GM12878 (cell line): ENCODE results near the gene ZFP36. TPM values are rescaled to one million over a fixed set of nuclear protein-coding genes. Genes with fewer than 3 reads are reported as not detected.

Experiments used
- BCL11A ChIP-seq: IDR thresholded peaks from 2 replicates; pipeline ENCODE4 v1.6.1; 2011; ENCODE audit warnings: low read depth, low read length
- BRCA1 ChIP-seq: IDR thresholded peaks from 2 replicates; pipeline ENCODE4 v1.6.1; 2011; ENCODE audit warnings: low read depth, low read length, improper control_type of control experiment
- CHD1 ChIP-seq: IDR thresholded peaks from 2 replicates; pipeline ENCODE4 v1.6.1; 2012; ENCODE audit warnings: low read depth, low read length, improper control_type of control experiment
- CREB1 ChIP-seq: IDR thresholded peaks from 2 replicates; pipeline ENCODE4 v1.6.1; 2012; ENCODE audit warnings: low read depth, mild to moderate bottlenecking, inconsistent platforms
- DPF2 ChIP-seq: fragments of 450-650 bp; IDR thresholded peaks from 2 replicates; pipeline ENCODE4 v1.6.1; 2017; ENCODE audit warnings: mild to moderate bottlenecking
- EGR1 ChIP-seq, 2 experiments: IDR thresholded peaks; 1 replicate in 1 of 2; 2 replicates in 1 of 2; pipeline ENCODE4 v1.6.1; 2011 to 2012; ENCODE audit warnings: low read depth in 2 of 2, low read length in 2 of 2, borderline replicate concordance in 1 of 2, mild to moderate bottlenecking in 1 of 2, moderate library complexity in 1 of 2
- IKZF2 ChIP-seq, 2 experiments: fragments of 450-650 bp; IDR thresholded peaks; 2 replicates each; pipeline ENCODE4 v1.6.1; 2017; ENCODE audit warnings: mild to moderate bottlenecking in 2 of 2, moderate library complexity in 2 of 2
- NFXL1 ChIP-seq: fragments of 450-650 bp; IDR thresholded peaks from 2 replicates; pipeline ENCODE4 v1.6.1; 2017; ENCODE audit warnings: antibody characterized with exemption, mild to moderate bottlenecking, borderline replicate concordance
- TARDBP ChIP-seq: IDR thresholded peaks from 2 replicates; pipeline ENCODE4 v1.6.1; 2016; ENCODE audit warnings: borderline replicate concordance
- YBX1 ChIP-seq: fragments of 450-650 bp; IDR thresholded peaks from 2 replicates; pipeline ENCODE4 v1.6.1; 2016; ENCODE audit warnings: antibody characterized with exemption
- YY1 ChIP-seq: IDR thresholded peaks from 2 replicates; pipeline ENCODE4 v1.6.1; 2011; ENCODE audit warnings: low read depth, mild to moderate bottlenecking, low read length
- ZNF217 ChIP-seq: fragments of 450-650 bp; IDR thresholded peaks from 2 replicates; pipeline ENCODE4 v1.6.1; 2017; ENCODE audit warnings: antibody characterized with exemption, mild to moderate bottlenecking
- ZNF274 ChIP-seq: IDR thresholded peaks from one replicate; pipeline ENCODE4 v1.8.0; 2011; ENCODE audit not compliant: insufficient read length, insufficient read depth
- polyA plus RNA-seq, 11 experiments: library from polyadenylated mRNA; depleted of rRNA in 4 of 11; unstranded in 6 of 11; stranded (reverse) in 5 of 11; fragments of >200 nt; fragmentation: Nextera tagmentation in 4 of 11; fragmentation: Illumina TruSeq in 1 of 11; extraction: Ambion mirVana in 4 of 11; extraction: Trizol in 1 of 11; gene quantifications; 1 replicate in 1 of 11; 2 replicates in 10 of 11; pipeline versions ENCODE4 v1.2.1 to v1.2.3, GENCODE V29; 2011 to 2016; ENCODE audit warnings: inconsistent platforms in 2 of 11, missing spikeins in 2 of 11, low read depth in 1 of 11
- total RNA-seq, 4 experiments: library from RNA; depleted of rRNA in 3 of 4; stranded (reverse); fragments of >200 nt in 3 of 4; fragmentation: Illumina TruSeq in 1 of 4; extraction: Trizol in 1 of 4; gene quantifications; 2 replicates each; pipeline versions ENCODE4 v1.2.1 to v1.2.3, GENCODE V29; 2013 to 2021
- TF ChIP-seq, protein P1 (sequence below): IDR thresholded peaks from 2 replicates; pipeline ENCODE4 v1.6.1; 2011; ENCODE audit warnings: low read depth, mild to moderate bottlenecking, low read length, moderate library complexity, borderline replicate concordance; ENCODE audit errors: extremely low read depth
- TF ChIP-seq, protein P2 (sequence below): fragments of 450-650 bp; IDR thresholded peaks from 2 replicates; pipeline ENCODE4 v1.6.1; 2017; ENCODE audit warnings: mild to moderate bottlenecking
- TF ChIP-seq, protein P3 (sequence below): fragments of 450-650 bp; IDR thresholded peaks from 2 replicates; pipeline ENCODE4 v1.6.1; 2017; ENCODE audit warnings: borderline replicate concordance
- TF ChIP-seq, protein P4 (sequence below), 3 experiments: IDR thresholded peaks in 2 of 3; conservative IDR thresholded peaks in 1 of 3; 2 replicates each; pipeline ENCODE4 v1.5.1; 2011; ENCODE audit warnings: low read depth in 3 of 3, low read length in 3 of 3, mild to moderate bottlenecking in 3 of 3, control low read depth in 2 of 3, moderate library complexity in 2 of 3, inconsistent platforms in 1 of 3, mixed read lengths in 1 of 3; ENCODE audit not compliant: control insufficient read depth in 2 of 3, insufficient read depth in 1 of 3; ENCODE audit errors: extremely low read depth in 1 of 3
- TF ChIP-seq, protein P5 (sequence below): IDR thresholded peaks from 2 replicates; pipeline ENCODE4 v1.6.1; 2012; ENCODE audit warnings: low read depth, low read length, improper control_type of control experiment
- TF ChIP-seq, protein P6 (sequence below): fragments of 450-650 bp; formaldehyde crosslinking; IDR thresholded peaks from 2 replicates; pipeline ENCODE4 v1.5.0; 2022; ENCODE audit warnings: mild to moderate bottlenecking, missing genetic modification characterization

Gene ZFP36
- total and polyA plus RNA-seq, 10 of the 15 experiments (the other 5 are each of a cell fraction or from before 2014, with no cell fraction given) = 5.3 to 55.0 (median 18.1) TPM

DNA sequence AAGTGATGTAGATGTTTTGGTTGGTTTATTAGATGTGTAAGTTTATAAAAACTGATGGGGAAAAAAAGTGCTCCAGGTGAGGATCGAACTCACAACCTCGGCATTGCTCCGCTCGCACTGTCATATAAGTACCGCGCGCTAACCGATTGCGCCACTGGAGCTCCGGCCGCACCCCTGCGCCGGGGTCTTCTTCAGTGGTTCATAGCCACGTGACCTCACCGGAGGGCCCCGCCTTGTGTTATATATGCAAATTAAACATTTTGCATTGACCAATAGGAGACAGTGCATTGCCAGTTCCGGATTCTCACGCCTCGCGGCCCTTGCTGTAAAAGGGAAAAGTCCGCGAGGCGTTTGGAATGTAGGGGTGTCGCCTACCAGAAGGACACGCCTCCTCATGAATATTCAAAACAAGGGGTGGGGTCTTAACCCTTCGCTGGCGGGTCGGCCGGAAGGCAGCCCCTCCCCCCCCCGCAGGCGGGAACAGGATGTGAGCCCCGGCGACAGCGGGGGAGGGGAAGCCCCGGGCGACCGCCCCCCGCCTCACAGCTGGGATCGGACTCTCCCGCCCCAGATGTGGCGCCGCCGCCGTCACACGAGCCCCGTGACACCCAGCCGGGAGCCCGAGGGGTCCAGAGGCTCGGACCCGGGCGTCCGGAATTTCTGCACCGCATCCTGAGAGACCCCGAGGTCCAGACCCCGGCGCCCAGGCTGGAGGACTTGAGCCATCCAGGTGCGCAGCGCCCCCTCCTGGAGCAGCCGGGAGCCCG, 5.6 kb downstream of the ZFP36 start, which contains the start of gene PLEKHG2 (continued):
- TF ChIP-seq, protein P1, sequence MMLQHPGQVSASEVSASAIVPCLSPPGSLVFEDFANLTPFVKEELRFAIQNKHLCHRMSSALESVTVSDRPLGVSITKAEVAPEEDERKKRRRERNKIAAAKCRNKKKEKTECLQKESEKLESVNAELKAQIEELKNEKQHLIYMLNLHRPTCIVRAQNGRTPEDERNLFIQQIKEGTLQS = peak; percentile 30; the same call in 1 of the 2 replicates
- peak; percentile 80 to 83 for TF ChIP-seq IKZF2 (IDR thresholded peaks at IDR 0.05)
- TF ChIP-seq, protein P2, sequence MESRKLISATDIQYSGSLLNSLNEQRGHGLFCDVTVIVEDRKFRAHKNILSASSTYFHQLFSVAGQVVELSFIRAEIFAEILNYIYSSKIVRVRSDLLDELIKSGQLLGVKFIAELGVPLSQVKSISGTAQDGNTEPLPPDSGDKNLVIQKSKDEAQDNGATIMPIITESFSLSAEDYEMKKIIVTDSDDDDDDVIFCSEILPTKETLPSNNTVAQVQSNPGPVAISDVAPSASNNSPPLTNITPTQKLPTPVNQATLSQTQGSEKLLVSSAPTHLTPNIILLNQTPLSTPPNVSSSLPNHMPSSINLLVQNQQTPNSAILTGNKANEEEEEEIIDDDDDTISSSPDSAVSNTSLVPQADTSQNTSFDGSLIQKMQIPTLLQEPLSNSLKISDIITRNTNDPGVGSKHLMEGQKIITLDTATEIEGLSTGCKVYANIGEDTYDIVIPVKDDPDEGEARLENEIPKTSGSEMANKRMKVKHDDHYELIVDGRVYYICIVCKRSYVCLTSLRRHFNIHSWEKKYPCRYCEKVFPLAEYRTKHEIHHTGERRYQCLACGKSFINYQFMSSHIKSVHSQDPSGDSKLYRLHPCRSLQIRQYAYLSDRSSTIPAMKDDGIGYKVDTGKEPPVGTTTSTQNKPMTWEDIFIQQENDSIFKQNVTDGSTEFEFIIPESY = no peak
- TF ChIP-seq DPF2 = peak; percentile 94
- TF ChIP-seq, protein P3, sequence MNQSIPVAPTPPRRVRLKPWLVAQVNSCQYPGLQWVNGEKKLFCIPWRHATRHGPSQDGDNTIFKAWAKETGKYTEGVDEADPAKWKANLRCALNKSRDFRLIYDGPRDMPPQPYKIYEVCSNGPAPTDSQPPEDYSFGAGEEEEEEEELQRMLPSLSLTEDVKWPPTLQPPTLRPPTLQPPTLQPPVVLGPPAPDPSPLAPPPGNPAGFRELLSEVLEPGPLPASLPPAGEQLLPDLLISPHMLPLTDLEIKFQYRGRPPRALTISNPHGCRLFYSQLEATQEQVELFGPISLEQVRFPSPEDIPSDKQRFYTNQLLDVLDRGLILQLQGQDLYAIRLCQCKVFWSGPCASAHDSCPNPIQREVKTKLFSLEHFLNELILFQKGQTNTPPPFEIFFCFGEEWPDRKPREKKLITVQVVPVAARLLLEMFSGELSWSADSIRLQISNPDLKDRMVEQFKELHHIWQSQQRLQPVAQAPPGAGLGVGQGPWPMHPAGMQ = no peak
- TF ChIP-seq CHD1 = peak; percentile 89; the same call in 1 of the 2 replicates
- no peak for TF ChIP-seq CREB1
- peak; percentile 99 for TF ChIP-seq TARDBP
- TF ChIP-seq, protein P4, sequence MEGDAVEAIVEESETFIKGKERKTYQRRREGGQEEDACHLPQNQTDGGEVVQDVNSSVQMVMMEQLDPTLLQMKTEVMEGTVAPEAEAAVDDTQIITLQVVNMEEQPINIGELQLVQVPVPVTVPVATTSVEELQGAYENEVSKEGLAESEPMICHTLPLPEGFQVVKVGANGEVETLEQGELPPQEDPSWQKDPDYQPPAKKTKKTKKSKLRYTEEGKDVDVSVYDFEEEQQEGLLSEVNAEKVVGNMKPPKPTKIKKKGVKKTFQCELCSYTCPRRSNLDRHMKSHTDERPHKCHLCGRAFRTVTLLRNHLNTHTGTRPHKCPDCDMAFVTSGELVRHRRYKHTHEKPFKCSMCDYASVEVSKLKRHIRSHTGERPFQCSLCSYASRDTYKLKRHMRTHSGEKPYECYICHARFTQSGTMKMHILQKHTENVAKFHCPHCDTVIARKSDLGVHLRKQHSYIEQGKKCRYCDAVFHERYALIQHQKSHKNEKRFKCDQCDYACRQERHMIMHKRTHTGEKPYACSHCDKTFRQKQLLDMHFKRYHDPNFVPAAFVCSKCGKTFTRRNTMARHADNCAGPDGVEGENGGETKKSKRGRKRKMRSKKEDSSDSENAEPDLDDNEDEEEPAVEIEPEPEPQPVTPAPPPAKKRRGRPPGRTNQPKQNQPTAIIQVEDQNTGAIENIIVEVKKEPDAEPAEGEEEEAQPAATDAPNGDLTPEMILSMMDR (IDR thresholded peaks at IDR 0.05 in 2 of 3, conservative IDR thresholded peaks at IDR 0.05 in 1 of 3; ENCODE audit: control insufficient read depth in 2 of 3, extremely low read depth in 1 of 3, insufficient read depth in 1 of 3, low read depth in 3 of 3, low read length in 3 of 3) = peak in 2 of 3 experiments; percentile 79 to 90
- peak; percentile 66; the same call in 1 of the 2 replicates for TF ChIP-seq BCL11A
- TF ChIP-seq, protein P5, sequence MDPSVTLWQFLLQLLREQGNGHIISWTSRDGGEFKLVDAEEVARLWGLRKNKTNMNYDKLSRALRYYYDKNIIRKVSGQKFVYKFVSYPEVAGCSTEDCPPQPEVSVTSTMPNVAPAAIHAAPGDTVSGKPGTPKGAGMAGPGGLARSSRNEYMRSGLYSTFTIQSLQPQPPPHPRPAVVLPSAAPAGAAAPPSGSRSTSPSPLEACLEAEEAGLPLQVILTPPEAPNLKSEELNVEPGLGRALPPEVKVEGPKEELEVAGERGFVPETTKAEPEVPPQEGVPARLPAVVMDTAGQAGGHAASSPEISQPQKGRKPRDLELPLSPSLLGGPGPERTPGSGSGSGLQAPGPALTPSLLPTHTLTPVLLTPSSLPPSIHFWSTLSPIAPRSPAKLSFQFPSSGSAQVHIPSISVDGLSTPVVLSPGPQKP = peak; percentile 81; the same call in 1 of the 2 replicates
- TF ChIP-seq, protein P6, sequence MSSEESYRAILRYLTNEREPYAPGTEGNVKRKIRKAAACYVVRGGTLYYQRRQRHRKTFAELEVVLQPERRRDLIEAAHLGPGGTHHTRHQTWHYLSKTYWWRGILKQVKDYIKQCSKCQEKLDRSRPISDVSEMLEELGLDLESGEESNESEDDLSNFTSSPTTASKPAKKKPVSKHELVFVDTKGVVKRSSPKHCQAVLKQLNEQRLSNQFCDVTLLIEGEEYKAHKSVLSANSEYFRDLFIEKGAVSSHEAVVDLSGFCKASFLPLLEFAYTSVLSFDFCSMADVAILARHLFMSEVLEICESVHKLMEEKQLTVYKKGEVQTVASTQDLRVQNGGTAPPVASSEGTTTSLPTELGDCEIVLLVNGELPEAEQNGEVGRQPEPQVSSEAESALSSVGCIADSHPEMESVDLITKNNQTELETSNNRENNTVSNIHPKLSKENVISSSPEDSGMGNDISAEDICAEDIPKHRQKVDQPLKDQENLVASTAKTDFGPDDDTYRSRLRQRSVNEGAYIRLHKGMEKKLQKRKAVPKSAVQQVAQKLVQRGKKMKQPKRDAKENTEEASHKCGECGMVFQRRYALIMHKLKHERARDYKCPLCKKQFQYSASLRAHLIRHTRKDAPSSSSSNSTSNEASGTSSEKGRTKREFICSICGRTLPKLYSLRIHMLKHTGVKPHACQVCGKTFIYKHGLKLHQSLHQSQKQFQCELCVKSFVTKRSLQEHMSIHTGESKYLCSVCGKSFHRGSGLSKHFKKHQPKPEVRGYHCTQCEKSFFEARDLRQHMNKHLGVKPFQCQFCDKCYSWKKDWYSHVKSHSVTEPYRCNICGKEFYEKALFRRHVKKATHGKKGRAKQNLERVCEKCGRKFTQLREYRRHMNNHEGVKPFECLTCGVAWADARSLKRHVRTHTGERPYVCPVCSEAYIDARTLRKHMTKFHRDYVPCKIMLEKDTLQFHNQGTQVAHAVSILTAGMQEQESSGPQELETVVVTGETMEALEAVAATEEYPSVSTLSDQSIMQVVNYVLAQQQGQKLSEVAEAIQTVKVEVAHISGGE = peak; percentile 48
- TF ChIP-seq YY1 = peak; percentile 74
- TF ChIP-seq ZNF274 = no peak
- TF ChIP-seq BRCA1 = no peak
- no peak for TF ChIP-seq YBX1
- TF ChIP-seq EGR1 (IDR thresholded peaks at IDR 0.05; ENCODE audit: borderline replicate concordance in 1 of 2, low read depth in 2 of 2, low read length in 2 of 2) = peak in 1 of 2 experiments; percentile 78; a peak in 2 of 3 replicates
- TF ChIP-seq NFXL1 = no peak
- peak; percentile 63 for TF ChIP-seq ZNF217
